Umbilical cord (tissue), 2 donors: ENCODE measurements around the gene MBNL3. TPM values are rescaled to one million over a fixed set of nuclear protein-coding genes. Genes with fewer than 3 reads are reported as not detected.
"Not testable (repeated sequence)": the region's sequence is repeated elsewhere in the genome, so short reads cannot be mapped to it uniquely, and the experiment has no call there.

Source experiments
- DNase-seq: peaks from one replicate; pipeline ENCODE4 v3.0.0-alpha.2; 2015; ENCODE audit warnings: low spot score
- total RNA-seq: library from RNA; depleted of rRNA; stranded (reverse); fragments of >200 nt; gene quantifications from one replicate; pipeline ENCODE4 v1.2.3, GENCODE V29; 2014; ENCODE audit warnings: low replicate concordance; ENCODE audit not compliant: insufficient read depth

The MBNL3 gene
- total RNA-seq, 1 donor from 2014 or later: 22.9 TPM

DNA sequence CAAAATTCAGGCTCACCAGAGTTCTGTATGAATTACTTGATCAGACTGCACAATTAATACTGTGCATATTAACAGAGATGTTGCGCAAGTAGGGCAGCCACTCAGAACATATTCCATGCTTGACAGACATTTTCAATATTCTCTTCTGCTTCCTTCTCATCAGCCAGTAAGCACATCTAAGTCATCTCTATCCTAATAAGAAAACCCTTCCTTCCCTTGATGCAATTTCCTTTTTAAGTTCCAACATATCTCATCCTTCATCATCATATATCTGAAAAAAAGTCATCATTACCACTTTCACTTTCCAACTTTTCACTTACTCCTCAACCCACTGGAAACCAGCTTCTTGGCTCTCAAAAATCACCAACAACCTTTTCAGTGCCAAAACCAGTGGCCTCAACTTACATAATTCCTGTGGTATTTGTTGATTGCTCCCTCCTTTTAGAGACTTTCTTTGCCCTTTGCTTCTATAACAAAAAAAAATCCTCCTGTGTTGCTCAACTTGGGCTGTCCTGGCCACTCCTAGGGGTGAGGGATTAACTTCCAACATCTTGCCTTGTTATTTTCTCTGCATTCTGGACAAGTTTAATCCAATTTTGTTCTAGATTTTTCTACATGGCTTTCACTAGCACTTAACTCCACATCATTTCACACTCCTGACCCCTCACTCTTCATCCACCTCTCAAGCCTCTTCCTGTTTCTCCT, 14.1 kb downstream of the MBNL3 start:
- DNase-seq: no peak

- no peak for DNase-seq
Observed at GRCh38 chrX:132472397-132472796, 16.4 kb downstream of the MBNL3 start.

GRCh38 chrX:132470831-132471230, 18.0 kb downstream of the MBNL3 start:
- DNase-seq: no peak

DNA sequence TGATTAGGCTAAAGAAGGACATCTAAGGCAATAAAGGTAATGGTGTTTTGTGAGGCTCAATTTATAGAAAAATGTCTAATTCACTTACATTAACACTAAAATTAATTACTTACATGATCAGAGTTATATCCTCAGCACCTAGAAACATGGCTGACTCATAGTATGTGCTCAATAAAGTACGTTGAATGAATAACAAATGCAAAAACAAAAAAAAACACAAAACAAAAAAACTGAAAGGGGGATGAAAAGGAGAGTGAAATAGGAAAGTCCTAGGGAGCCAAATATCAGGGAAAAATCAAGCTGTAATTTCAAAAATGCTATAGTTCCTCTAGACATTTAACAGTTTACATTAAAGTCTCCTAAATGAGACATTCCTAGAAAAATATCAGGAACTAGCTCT, 18.7 kb downstream of the MBNL3 start:
- no peak for DNase-seq

DNA sequence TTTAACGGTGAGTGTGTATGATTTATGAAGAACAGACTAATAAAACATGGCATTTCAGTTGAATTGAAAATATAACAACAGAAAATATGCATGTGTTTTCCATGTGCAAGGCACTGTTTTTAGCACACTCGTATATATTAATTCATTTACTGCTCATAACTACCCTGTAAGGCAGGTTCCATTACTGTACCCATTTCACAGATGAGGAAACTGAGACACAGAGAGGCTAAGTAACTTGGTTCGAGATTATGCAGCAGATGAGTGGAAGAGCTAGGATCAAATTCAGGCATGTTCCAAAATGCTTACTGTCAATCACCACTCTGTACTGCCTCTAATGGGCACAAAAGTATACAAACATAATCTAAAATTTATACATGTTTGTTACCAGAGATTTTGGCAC, 20.4 kb downstream of the MBNL3 start:
- DNase-seq: no peak

- DNase-seq: no peak
Observed at GRCh38 chrX:132467989-132468388, 20.8 kb downstream of the MBNL3 start.

DNA sequence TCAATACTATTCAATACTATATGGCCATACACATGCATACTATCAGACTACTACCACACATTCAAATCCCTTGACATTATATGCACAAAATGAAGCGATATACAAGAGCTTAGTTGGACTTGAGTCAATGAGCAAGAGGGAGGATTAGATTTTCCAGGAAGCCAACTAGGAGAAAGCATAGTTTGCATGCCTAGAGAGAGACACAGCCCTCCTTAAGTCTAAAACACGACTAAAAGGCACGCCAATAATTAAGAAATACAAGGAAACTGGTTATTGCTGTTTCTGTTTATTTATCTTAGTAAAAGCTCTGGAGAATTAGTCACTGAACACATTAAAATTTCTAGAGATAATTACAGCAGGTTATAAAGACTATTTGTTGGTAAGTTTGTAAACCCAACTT, 21.8 kb downstream of the MBNL3 start:
- peak; percentile 50 for DNase-seq

DNA sequence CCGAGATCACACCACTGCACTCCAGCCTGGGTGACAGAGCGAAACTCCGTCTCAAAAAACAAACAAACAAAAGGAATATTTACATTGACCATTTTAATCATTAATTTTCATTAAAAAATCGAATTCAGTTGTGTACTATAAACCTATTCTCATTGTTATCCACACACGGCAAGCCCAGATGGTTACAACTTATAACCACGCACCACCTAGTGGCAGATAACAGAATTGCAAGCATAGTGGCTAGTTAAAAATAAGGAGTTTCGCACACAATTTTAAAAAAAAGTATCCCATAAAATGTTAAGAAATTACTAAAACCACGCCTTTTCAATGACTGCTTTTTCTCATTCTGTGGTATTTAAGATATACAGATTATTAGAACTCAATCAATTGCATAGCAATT, 25.4 kb downstream of the MBNL3 start:
- DNase-seq: no peak

- no peak for DNase-seq
Observed at GRCh38 chrX:132461886-132462285, 27.0 kb downstream of the MBNL3 start.

DNA sequence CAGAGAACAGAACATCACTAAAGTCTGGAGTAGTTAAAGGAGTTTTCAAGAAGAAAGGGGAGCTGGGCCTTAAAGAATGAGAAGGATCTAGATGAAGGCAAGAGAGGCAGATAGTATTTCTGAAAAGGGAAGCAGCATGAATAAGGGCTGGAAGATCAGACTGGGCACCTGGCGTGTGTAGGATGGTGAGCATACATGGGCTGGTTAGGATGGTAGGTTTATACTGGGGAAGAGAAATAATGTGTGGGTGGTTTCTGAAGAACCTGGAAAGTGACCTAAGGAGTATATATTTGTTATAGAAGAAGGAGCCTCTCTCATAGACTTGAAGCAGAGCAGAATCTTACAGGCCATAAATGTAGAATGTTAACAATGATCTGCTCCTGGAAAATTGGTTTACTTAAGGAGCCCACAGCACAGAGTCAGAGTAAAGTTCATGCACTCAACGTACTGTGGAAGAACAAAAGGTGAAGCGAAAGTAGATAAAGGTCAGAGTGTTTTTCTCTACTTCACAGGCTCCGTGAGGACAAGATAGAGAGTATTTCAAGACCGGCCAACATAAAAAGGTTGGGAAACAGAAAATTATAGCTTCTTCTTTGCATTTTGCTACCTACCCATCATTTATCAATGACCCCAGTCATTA, 35.8 kb downstream of the MBNL3 start:
- DNase-seq: no peak

DNA sequence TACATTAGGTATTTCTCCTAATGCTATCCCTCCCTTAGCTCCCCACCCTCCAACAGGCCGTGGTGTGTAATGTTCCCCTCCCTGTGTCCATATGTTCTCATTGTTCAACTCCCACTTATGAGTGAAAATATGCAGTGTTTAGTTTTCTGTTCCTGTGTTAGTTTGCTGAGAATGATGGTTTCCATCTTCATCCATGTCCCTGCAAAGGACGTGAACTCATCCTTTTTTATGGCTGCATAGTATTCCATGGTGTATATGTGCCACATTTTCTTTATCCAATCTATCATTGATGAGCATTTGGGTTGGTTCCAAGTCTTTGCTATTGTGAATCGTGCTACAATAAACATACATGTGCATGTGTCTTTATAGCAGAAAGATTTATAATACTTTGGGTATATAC, 42.9 kb downstream of the MBNL3 start:
- DNase-seq: not testable (repeated sequence)

DNA sequence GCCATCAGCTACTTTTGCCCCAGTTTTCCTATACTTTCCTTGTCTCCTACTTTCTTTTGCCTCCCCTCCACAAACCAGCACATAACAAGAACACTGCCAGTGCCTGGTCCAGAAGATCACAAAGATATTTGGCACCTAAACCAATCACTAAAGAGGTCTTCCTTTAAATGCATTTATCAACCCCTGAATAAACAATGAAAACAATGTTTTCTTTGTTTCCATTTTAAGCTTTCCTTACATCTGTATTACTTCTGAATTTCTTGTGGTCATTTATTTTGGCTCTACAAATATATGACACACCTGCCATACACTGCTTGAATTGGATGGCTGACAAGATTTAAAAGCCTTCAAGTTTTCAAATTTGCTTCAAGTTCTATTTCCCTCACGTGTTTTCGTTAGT, 43.9 kb downstream of the MBNL3 start:
- DNase-seq: no peak

GRCh38 chrX:132443196-132444135, 45.4 kb downstream of the MBNL3 start:
- DNase-seq: no peak

DNA sequence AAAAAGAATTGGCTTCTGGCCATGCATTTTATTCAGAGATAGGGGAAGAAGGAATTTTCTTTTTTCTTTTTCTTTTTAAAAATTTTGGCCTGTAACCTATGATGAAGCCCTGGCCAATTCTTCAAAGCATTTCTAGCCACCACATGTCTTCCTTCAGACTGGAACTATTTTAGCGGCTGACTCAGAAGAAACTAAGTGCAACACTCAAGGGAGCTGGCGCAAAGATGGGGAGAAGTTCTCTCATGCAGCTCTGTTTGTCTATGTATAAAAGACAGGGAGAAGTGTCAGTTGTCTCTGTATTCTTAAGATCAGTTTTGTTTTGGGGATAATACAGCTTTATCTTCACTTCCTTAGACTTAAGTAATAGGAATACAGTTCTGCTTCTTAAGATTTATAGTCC, 46.1 kb downstream of the MBNL3 start:
- DNase-seq: peak; percentile 3

- no peak for DNase-seq
Observed at GRCh38 chrX:132435222-132435621, 53.6 kb downstream of the MBNL3 start.

DNA sequence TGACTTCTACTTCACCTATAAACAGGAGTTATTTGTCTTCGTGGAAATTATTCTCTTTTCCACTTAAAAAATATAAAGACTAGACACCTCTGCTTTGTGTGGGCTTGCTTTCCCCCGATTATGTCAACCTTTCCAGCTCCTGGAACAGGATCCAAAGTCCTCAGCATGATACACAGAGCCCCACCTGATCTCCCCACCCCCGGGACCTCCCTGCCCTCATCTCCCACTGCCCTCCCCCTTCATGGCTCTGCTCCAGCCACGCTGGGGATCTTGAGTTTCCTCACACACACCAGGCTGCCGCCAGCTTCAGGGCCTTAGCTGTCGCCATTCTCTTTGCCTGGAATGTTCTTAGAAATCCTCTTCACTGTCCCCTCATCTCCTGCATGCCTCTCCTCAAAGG, 55.3 kb downstream of the MBNL3 start:
- DNase-seq: no peak

GRCh38 chrX:132433001-132433400, 55.8 kb downstream of the MBNL3 start:
- no peak for DNase-seq

DNA sequence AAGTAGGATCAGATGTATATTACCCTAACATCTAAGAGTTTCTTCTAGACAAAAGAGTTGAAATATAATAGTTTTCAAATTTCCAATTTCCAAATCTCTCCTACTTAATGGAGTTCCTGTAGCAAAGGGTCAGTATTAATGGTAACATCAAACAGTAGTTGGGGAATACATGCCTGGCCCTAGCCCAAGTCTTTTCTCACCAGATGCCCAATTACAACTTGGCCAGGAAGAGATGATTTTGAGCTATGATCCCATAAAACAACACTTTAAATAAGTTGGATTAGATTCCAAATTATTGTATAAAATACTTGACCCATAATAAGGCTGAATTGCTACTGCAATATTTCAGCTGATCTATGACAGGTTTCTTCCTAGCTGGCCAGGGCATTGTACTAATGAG, 59.9 kb downstream of the MBNL3 start:
- DNase-seq: no peak

- DNase-seq: peak; percentile 61
Observed at GRCh38 chrX:132426695-132427281, 62.0 kb downstream of the MBNL3 start.

- no peak for DNase-seq
Observed at GRCh38 chrX:132425744-132426318, 63.0 kb downstream of the MBNL3 start.

GRCh38 chrX:132423323-132423722, 65.5 kb downstream of the MBNL3 start:
- DNase-seq: no peak

- no peak for DNase-seq
Observed at GRCh38 chrX:132415012-132415411, 73.8 kb downstream of the MBNL3 start.
